Ectodermal cell (in vitro differentiated cells): ENCODE measurements around the gene DENND6A.
"Not testable (repeated sequence)": the region's sequence is repeated elsewhere in the genome, so short reads cannot be mapped to it uniquely, and the experiment has no call there.

ENCODE experiments used
- H3K27ac ChIP-seq: 2 replicates; pipeline ENCODE4 v1.7.0; 2013; ENCODE audit warnings: mild to moderate bottlenecking, low read depth, low read length; ENCODE audit not compliant: insufficient read depth, poor library complexity, severe bottlenecking
- H3K27me3 ChIP-seq: 2 replicates; pipeline ENCODE4 v1.7.0; 2013; ENCODE audit warnings: mild to moderate bottlenecking, low read length; ENCODE audit not compliant: insufficient read depth, control insufficient read depth, poor library complexity, severe bottlenecking
- H3K36me3 ChIP-seq: one replicate; pipeline ENCODE4 v1.7.0; 2013; ENCODE audit warnings: low read length; ENCODE audit not compliant: control insufficient read depth, insufficient read depth
- H3K4me1 ChIP-seq: one replicate; pipeline ENCODE4 v1.7.0; 2013; ENCODE audit warnings: low read length; ENCODE audit not compliant: control insufficient read depth, insufficient read depth
- H3K4me3 ChIP-seq: 2 replicates; pipeline ENCODE4 v1.7.0; 2013; ENCODE audit warnings: low read depth, low read length, control low read depth; ENCODE audit not compliant: insufficient read depth
- H3K9me3 ChIP-seq: 2 replicates; pipeline ENCODE4 v1.7.0; 2013; ENCODE audit warnings: mild to moderate bottlenecking, low read length, moderate library complexity; ENCODE audit not compliant: control insufficient read depth
- WGBS, 2 experiments: methylation state at CpG; one replicate each; pipeline ENCODE4 v1.1.7; 2013; ENCODE audit warnings: missing lambda C conversion rate in 2 of 2; 5-methylcytosine and 5-hydroxymethylcytosine counted together

The DENND6A gene

GRCh38 chr3:57699591-57699990 lies 6.7 kb upstream of the DENND6A start:
- no peak overlapping the region for H3K4me3 ChIP-seq
- 100% methylated on average over 2 of the region's 2 CpGs for WGBS, 2 experiments
- H3K27ac ChIP-seq = no peak overlapping the region
- H3K27me3 ChIP-seq = no peaks in the 10 kb centered on the region
- H3K4me1 ChIP-seq = no peaks in the 10 kb centered on the region
- H3K36me3 ChIP-seq = no peaks in the 10 kb centered on the region
- H3K9me3 ChIP-seq = no peaks in the 10 kb centered on the region

- Histone ChIP-seq H3K9me3 (no peaks in the 10 kb centered on the region), H3K27me3 (no peaks in the 10 kb centered on the region), H3K27ac (no peak overlapping the region), H3K4me3 (no peak overlapping the region), H3K4me1 (no peaks in the 10 kb centered on the region), H3K36me3 (no peaks in the 10 kb centered on the region)
- 88 to 90% methylated on average over 3 of the region's 3 CpGs for WGBS, 2 experiments
Measured at GRCh38 chr3:57696801-57697321, 4.0 kb upstream of the DENND6A start.

- Histone ChIP-seq H3K4me1 (peaks cover 5% of the 10 kb centered on the region), H3K27ac (no peak overlapping the region), H3K36me3 (no peaks in the 10 kb centered on the region), H3K4me3 (no peak overlapping the region), H3K27me3 (no peaks in the 10 kb centered on the region), H3K9me3 (no peaks in the 10 kb centered on the region)
- 85 to 94% methylated on average over 12 to 13 of the region's 13 CpGs for WGBS, 2 experiments
Measured at GRCh38 chr3:57694146-57694545, 1.3 kb upstream of the DENND6A start.

- Histone ChIP-seq H3K27ac (peak overlapping the region; percentile 97), H3K4me3 (peak overlapping the region; percentile 80)
- H3K36me3 ChIP-seq, H3K4me1 ChIP-seq, H3K9me3 ChIP-seq, H3K27me3 ChIP-seq: not testable (repeated sequence)
- WGBS, 2 experiments = 5% methylated on average over 6 to 9 of the region's 9 CpGs
Measured at GRCh38 chr3:57692133-57692395, 813 bp downstream of the DENND6A start.

- H3K27me3 ChIP-seq = no peaks in the 10 kb centered on the region
- peak overlapping the region; percentile 97 for H3K27ac ChIP-seq
- H3K4me1 ChIP-seq = peaks cover 5% of the 10 kb centered on the region
- peak overlapping the region; percentile 80 for H3K4me3 ChIP-seq
- no peaks in the 10 kb centered on the region for H3K9me3 ChIP-seq
- no peaks in the 10 kb centered on the region for H3K36me3 ChIP-seq
- 41 to 42% methylated on average over 18 to 19 of the region's 19 CpGs for WGBS, 2 experiments
Measured at GRCh38 chr3:57691411-57692132, 1.3 kb downstream of the DENND6A start.

GRCh38 chr3:57689367-57690053 lies 3.4 kb downstream of the DENND6A start:
- Histone ChIP-seq H3K9me3 (no peaks in the 10 kb centered on the region), H3K27me3 (no peaks in the 10 kb centered on the region), H3K4me1 (peaks cover 5% of the 10 kb centered on the region), H3K27ac (no peak overlapping the region), H3K4me3 (no peak overlapping the region), H3K36me3 (no peaks in the 10 kb centered on the region)
- WGBS, 2 experiments = 79 to 85% methylated on average over 4 of the region's 4 CpGs

- no peaks in the 10 kb centered on the region for H3K36me3 ChIP-seq
- H3K4me1 ChIP-seq = peaks cover 5% of the 10 kb centered on the region
- H3K9me3 ChIP-seq = no peaks in the 10 kb centered on the region
- no peaks in the 10 kb centered on the region for H3K27me3 ChIP-seq
- no peak overlapping the region for H3K27ac ChIP-seq
- H3K4me3 ChIP-seq = no peak overlapping the region
- WGBS, 2 experiments = 82 to 83% methylated on average over 3 of the region's 3 CpGs
Measured at GRCh38 chr3:57688291-57688690, 4.6 kb downstream of the DENND6A start.

- 84 to 98% methylated on average over 2 of the region's 2 CpGs for WGBS, 2 experiments
- Histone ChIP-seq H3K9me3 (no peaks in the 10 kb centered on the region), H3K27ac (no peak overlapping the region), H3K36me3 (no peaks in the 10 kb centered on the region), H3K4me1 (no peaks in the 10 kb centered on the region), H3K27me3 (no peaks in the 10 kb centered on the region), H3K4me3 (no peak overlapping the region)
Measured at GRCh38 chr3:57683286-57683685, 9.6 kb downstream of the DENND6A start.

GRCh38 chr3:57682284-57682683 lies 10.6 kb downstream of the DENND6A start:
- Histone ChIP-seq H3K9me3 (no peaks in the 10 kb centered on the region), H3K27me3 (no peaks in the 10 kb centered on the region), H3K4me1 (no peaks in the 10 kb centered on the region), H3K4me3 (no peak overlapping the region), H3K36me3 (no peaks in the 10 kb centered on the region), H3K27ac (no peak overlapping the region)
- WGBS, 2 experiments = 0% methylated on average over 1 of the region's 1 CpG; no CpG with 5 or more reads in 1 of the 2 experiments

GRCh38 chr3:57681691-57682090 lies 11.2 kb downstream of the DENND6A start:
- no peak overlapping the region for H3K27ac ChIP-seq

More at GRCh38 chr3:57681691-57682090, 11.2 kb downstream of the DENND6A start:
- no peaks in the 10 kb centered on the region for H3K4me1 ChIP-seq
- no peaks in the 10 kb centered on the region for H3K36me3 ChIP-seq
- H3K27me3 ChIP-seq = no peaks in the 10 kb centered on the region
- no peak overlapping the region for H3K4me3 ChIP-seq
- no peaks in the 10 kb centered on the region for H3K9me3 ChIP-seq
- WGBS, 2 experiments = 83% methylated on average over 1 of the region's 1 CpG; no CpG with 5 or more reads in 1 of the 2 experiments
